SJSA1 (cell line): ENCODE data around the gene CRTC3. TPM values are rescaled to one million over a fixed set of nuclear protein-coding genes. Genes with fewer than 3 reads are reported as not detected.
A peak's percentile ranks its signal among the peaks of the same experiment; 100 is the strongest.
"Not testable (repeated sequence)": the region's sequence is repeated elsewhere in the genome, so short reads cannot be mapped to it uniquely, and the experiment has no call there.

Source experiments
- DNase-seq, 2 experiments: peaks; one replicate each; pipeline ENCODE4 v3.0.0-alpha.2; 2015 to 2020; ENCODE audit warnings: low spot score in 2 of 2, low read depth in 1 of 2
- H3K27ac ChIP-seq: fragments of 250-450 bp; sonication (Bioruptor Pico); 2 replicates; pipeline ENCODE4 v1.5.1; 2020; ENCODE audit warnings: mild to moderate bottlenecking, moderate library complexity
- H3K27me3 ChIP-seq: fragments of 250-450 bp; sonication (Bioruptor Pico); replicated peaks from 2 replicates; pipeline ENCODE4 v1.5.1; 2020; ENCODE audit warnings: mild to moderate bottlenecking, moderate library complexity
- H3K36me3 ChIP-seq: fragments of 250-450 bp; sonication (Bioruptor Pico); 2 replicates; pipeline ENCODE4 v1.5.1; 2020; ENCODE audit warnings: mild to moderate bottlenecking
- H3K4me1 ChIP-seq: fragments of 250-450 bp; sonication (Bioruptor Pico); replicated peaks from 2 replicates; pipeline ENCODE4 v1.6.1; 2021; ENCODE audit warnings: mild to moderate bottlenecking
- H3K4me3 ChIP-seq: fragments of 250-450 bp; sonication (Bioruptor Pico); 2 replicates; pipeline ENCODE4 v1.5.1; 2020; ENCODE audit warnings: mild to moderate bottlenecking
- H3K9me3 ChIP-seq: fragments of 250-450 bp; sonication (Bioruptor Pico); replicated peaks from 2 replicates; pipeline ENCODE4 v1.5.1; 2020; ENCODE audit warnings: mild to moderate bottlenecking
- total RNA-seq: library from RNA; depleted of rRNA; stranded (reverse); fragments of >200 nt; shearing (Covaris generic); gene quantifications from 2 replicates; pipeline ENCODE4 v1.2.3, GENCODE V29; 2014

CRTC3 gene
- total RNA-seq, 1 experiment from 2014 or later, result 16.5 TPM

- no peaks in the 10 kb centered on the region for H3K9me3 ChIP-seq
- H3K27ac ChIP-seq, result no peak overlapping the region
- no peaks in the 10 kb centered on the region for H3K4me1 ChIP-seq
- H3K36me3 ChIP-seq, result peaks cover 50% of the 10 kb centered on the region
- no peak for DNase-seq
- H3K27me3 ChIP-seq, result no peaks in the 10 kb centered on the region
- H3K4me3 ChIP-seq, result no peak overlapping the region
Observed at GRCh38 chr15:90501898-90502297, 27.8 kb upstream of the CRTC3 start.

GRCh38 chr15:90510781-90511180, 18.9 kb upstream of the CRTC3 start:
- not testable (repeated sequence) for H3K27me3 ChIP-seq, H3K27ac ChIP-seq, H3K9me3 ChIP-seq, H3K36me3 ChIP-seq, H3K4me1 ChIP-seq, H3K4me3 ChIP-seq, DNase-seq

GRCh38 chr15:90511211-90511618, 18.5 kb upstream of the CRTC3 start:
- not testable (repeated sequence) for H3K36me3 ChIP-seq, H3K27ac ChIP-seq, H3K27me3 ChIP-seq, DNase-seq, H3K4me3 ChIP-seq, H3K4me1 ChIP-seq, H3K9me3 ChIP-seq

- no peaks in the 10 kb centered on the region for H3K27me3 ChIP-seq
- H3K4me3 ChIP-seq, result no peak overlapping the region
- DNase-seq, result no peak
- no peak overlapping the region for H3K27ac ChIP-seq
- H3K4me1 ChIP-seq, result no peaks in the 10 kb centered on the region
- no peaks in the 10 kb centered on the region for H3K9me3 ChIP-seq
- H3K36me3 ChIP-seq, result no peaks in the 10 kb centered on the region
Observed at GRCh38 chr15:90512276-90512675, 17.4 kb upstream of the CRTC3 start.

GRCh38 chr15:90512981-90513380, 16.7 kb upstream of the CRTC3 start:
- DNase-seq, result no peak
- H3K4me1 ChIP-seq, result no peaks in the 10 kb centered on the region
- H3K9me3 ChIP-seq, result no peaks in the 10 kb centered on the region
- no peaks in the 10 kb centered on the region for H3K36me3 ChIP-seq
- H3K27ac ChIP-seq, result no peak overlapping the region
- H3K27me3 ChIP-seq, result no peaks in the 10 kb centered on the region
- no peak overlapping the region for H3K4me3 ChIP-seq

GRCh38 chr15:90513448-90513847, 16.3 kb upstream of the CRTC3 start:
- H3K4me3 ChIP-seq, result no peak overlapping the region
- no peak for DNase-seq
- H3K36me3 ChIP-seq, result no peaks in the 10 kb centered on the region
- H3K27ac ChIP-seq, result no peak overlapping the region
- H3K9me3 ChIP-seq, result no peaks in the 10 kb centered on the region
- no peaks in the 10 kb centered on the region for H3K4me1 ChIP-seq
- H3K27me3 ChIP-seq, result no peaks in the 10 kb centered on the region

GRCh38 chr15:90513893-90514292, 15.8 kb upstream of the CRTC3 start:
- H3K27me3 ChIP-seq, H3K27ac ChIP-seq, H3K36me3 ChIP-seq, H3K4me3 ChIP-seq, H3K9me3 ChIP-seq, DNase-seq, H3K4me1 ChIP-seq: not testable (repeated sequence)

- H3K27ac ChIP-seq, result no peak overlapping the region
Observed at GRCh38 chr15:90519688-90520087, 10.0 kb upstream of the CRTC3 start.

GRCh38 chr15:90520365-90520764, 9.4 kb upstream of the CRTC3 start:
- H3K4me3 ChIP-seq, result no peak overlapping the region
- H3K27ac ChIP-seq, result no peak overlapping the region

More at GRCh38 chr15:90519688-90520087, 10.0 kb upstream of the CRTC3 start:
- H3K4me1 ChIP-seq, result peaks cover 8% of the 10 kb centered on the region; the same call in 1 of the 2 replicates
- DNase-seq, result no peak
- no peaks in the 10 kb centered on the region for H3K27me3 ChIP-seq
- no peaks in the 10 kb centered on the region for H3K9me3 ChIP-seq
- H3K4me3 ChIP-seq, result no peak overlapping the region
- H3K36me3 ChIP-seq, result no peaks in the 10 kb centered on the region

GRCh38 chr15:90523373-90523772, 6.3 kb upstream of the CRTC3 start:
- no peaks in the 10 kb centered on the region for H3K27me3 ChIP-seq
- no peak for DNase-seq
- no peaks in the 10 kb centered on the region for H3K9me3 ChIP-seq
- no peaks in the 10 kb centered on the region for H3K36me3 ChIP-seq
- peaks cover 8% of the 10 kb centered on the region; the same call in 1 of the 2 replicates for H3K4me1 ChIP-seq
- no peak overlapping the region for H3K27ac ChIP-seq
- H3K4me3 ChIP-seq, result no peak overlapping the region

More at GRCh38 chr15:90520365-90520764, 9.4 kb upstream of the CRTC3 start:
- H3K4me1 ChIP-seq, result peaks cover 8% of the 10 kb centered on the region; the same call in 1 of the 2 replicates
- DNase-seq, result no peak
- no peaks in the 10 kb centered on the region for H3K27me3 ChIP-seq
- H3K36me3 ChIP-seq, result no peaks in the 10 kb centered on the region
- no peaks in the 10 kb centered on the region for H3K9me3 ChIP-seq

- not testable (repeated sequence) for H3K27ac ChIP-seq, H3K36me3 ChIP-seq, H3K9me3 ChIP-seq, H3K4me1 ChIP-seq, H3K4me3 ChIP-seq, DNase-seq, H3K27me3 ChIP-seq
Observed at GRCh38 chr15:90524018-90524803, 5.5 kb upstream of the CRTC3 start.

GRCh38 chr15:90529011-90529370, 732 bp upstream of the CRTC3 start:
- peaks cover 3% of the 10 kb centered on the region; the same call in 1 of the 2 replicates for H3K36me3 ChIP-seq
- H3K4me3 ChIP-seq, result no peak overlapping the region; the same call in 1 of the 2 replicates
- no peak overlapping the region for H3K27ac ChIP-seq
- DNase-seq, result no peak
- H3K27me3 ChIP-seq, result no peaks in the 10 kb centered on the region
- no peaks in the 10 kb centered on the region for H3K9me3 ChIP-seq
- H3K4me1 ChIP-seq, result peaks cover 5% of the 10 kb centered on the region

GRCh38 chr15:90530250-90531051, 728 bp downstream of the CRTC3 start:
- Histone ChIP-seq H3K27ac (peak overlapping the region; percentile 67), H3K36me3 (peaks cover 3% of the 10 kb centered on the region), H3K4me1 (peaks cover 5% of the 10 kb centered on the region), H3K4me3 (peak overlapping the region; percentile 98), H3K27me3 (no peaks in the 10 kb centered on the region), H3K9me3 (no peaks in the 10 kb centered on the region)
- peak; percentile 55 to 63 for DNase-seq

GRCh38 chr15:90531147-90531546, 1.4 kb downstream of the CRTC3 start:
- H3K27ac ChIP-seq, result no peak overlapping the region
- no peaks in the 10 kb centered on the region for H3K27me3 ChIP-seq
- H3K4me3 ChIP-seq, result peak overlapping the region; percentile 98
- H3K9me3 ChIP-seq, result no peaks in the 10 kb centered on the region
- H3K36me3 ChIP-seq, result peaks cover 3% of the 10 kb centered on the region
- no peak for DNase-seq
- peaks cover 5% of the 10 kb centered on the region for H3K4me1 ChIP-seq
